HFFc6 (cell line): ENCODE data around the gene ARFGAP3. TPM values are rescaled to one million over a fixed set of nuclear protein-coding genes. Genes with fewer than 3 reads are reported as not detected.

Source experiments
- DNase-seq: peaks from one replicate; pipeline ENCODE4 v3.0.0-alpha.2; 2018
- H3K27ac Mint-ChIP-seq: 2 replicates; pipeline ENCODE4 v1.8.0; 2020; ENCODE audit warnings: mild to moderate bottlenecking, mixed read lengths
- H3K27me3 Mint-ChIP-seq: 2 replicates; pipeline ENCODE4 v1.8.0; 2021; ENCODE audit warnings: mild to moderate bottlenecking, moderate library complexity, mixed read lengths; ENCODE audit not compliant: insufficient read depth
- H3K36me3 Mint-ChIP-seq: 2 replicates; pipeline ENCODE4 v1.8.0; 2021; ENCODE audit warnings: low read depth, mixed read lengths
- H3K4me1 Mint-ChIP-seq: 2 replicates; pipeline ENCODE4 v1.8.0; 2020; ENCODE audit warnings: low read depth, mixed read lengths
- H3K4me3 Mint-ChIP-seq: 2 replicates; pipeline ENCODE4 v1.8.0; 2020; ENCODE audit warnings: mild to moderate bottlenecking, moderate library complexity, mixed read lengths
- H3K9me3 Mint-ChIP-seq: 2 replicates; pipeline ENCODE4 v1.8.0; 2020; ENCODE audit warnings: mild to moderate bottlenecking, mixed read lengths
- total RNA-seq, 6 experiments: library from RNA; stranded (reverse); fragmentation: NEBNext Ultra II Directional; extraction: Animal tissue kit (Norgen Biotek cat#: 25700); gene quantifications; 2 replicates in 1 of 6; 3 replicates in 5 of 6; pipeline ENCODE4 v1.2.3, GENCODE V29; 2021
- TF ChIP-seq, protein P1 (sequence below): fragments of 200-600 bp; sonication (generic); IDR thresholded peaks from 2 replicates; pipeline ENCODE4 v1.5.0; 2021; ENCODE audit warnings: antibody characterized with exemption, mild to moderate bottlenecking

Gene ARFGAP3
- total RNA-seq, 6 experiments from 2014 or later, result 62.6 to 77.7 (median 66.8) TPM

DNA sequence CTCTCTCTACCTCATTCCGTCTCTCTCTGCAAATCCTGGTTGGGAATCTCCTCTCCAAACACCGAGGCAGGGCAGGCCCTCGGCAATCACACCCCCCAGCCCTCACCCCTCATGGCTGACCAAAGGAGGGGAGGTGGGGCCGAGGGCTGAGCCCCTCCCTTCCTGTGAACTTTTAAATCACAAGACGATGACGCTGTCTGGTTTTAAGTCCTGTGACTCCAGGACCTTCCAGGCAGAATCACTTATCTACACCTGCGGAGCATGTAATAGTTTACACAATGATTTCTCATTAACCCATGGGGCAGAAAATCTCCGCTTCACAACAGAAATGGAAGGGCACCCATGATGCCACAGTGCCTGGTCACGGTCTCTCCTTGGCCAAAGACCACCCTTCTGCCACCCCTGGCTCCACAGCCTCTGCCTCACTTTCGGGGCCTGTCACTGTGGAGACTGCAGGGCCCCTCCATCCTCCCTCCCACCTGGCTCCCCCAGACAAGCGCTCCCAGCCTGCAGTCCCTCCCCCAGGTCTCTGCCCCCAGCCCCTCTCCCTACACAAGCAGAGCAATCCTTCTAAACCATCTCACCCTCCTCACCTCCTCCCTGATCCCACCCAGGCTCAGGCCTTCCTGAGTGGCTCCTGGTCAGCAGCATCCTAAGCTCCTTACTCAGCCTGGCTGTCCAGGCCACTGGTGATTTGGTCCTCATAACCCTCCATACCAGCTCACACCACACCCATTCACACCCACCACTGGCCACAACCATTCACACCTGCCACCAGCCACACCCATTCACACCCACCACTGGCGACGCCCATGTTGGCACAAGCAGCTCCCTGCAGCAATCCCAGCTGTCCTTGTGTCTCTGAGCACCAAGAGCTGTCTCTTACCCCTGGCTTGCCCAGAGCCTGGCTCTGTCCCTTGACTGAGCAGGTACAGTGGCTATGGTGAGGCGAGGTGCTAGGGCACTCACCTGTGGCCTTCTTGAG lies 30.7 kb upstream of the ARFGAP3 start:
- Mint-ChIP-seq H3K4me1 (peaks cover 16% of the 10 kb centered on the region), H3K4me3 (no peak overlapping the region), H3K36me3 (peaks cover 6% of the 10 kb centered on the region), H3K27ac (0 out of 2 replicates have a peak overlapping the region, but pooled peaks have one; percentile 2), H3K9me3 (no peaks in the 10 kb centered on the region), H3K27me3 (peaks cover 2% of the 10 kb centered on the region)
- TF ChIP-seq, protein P1, sequence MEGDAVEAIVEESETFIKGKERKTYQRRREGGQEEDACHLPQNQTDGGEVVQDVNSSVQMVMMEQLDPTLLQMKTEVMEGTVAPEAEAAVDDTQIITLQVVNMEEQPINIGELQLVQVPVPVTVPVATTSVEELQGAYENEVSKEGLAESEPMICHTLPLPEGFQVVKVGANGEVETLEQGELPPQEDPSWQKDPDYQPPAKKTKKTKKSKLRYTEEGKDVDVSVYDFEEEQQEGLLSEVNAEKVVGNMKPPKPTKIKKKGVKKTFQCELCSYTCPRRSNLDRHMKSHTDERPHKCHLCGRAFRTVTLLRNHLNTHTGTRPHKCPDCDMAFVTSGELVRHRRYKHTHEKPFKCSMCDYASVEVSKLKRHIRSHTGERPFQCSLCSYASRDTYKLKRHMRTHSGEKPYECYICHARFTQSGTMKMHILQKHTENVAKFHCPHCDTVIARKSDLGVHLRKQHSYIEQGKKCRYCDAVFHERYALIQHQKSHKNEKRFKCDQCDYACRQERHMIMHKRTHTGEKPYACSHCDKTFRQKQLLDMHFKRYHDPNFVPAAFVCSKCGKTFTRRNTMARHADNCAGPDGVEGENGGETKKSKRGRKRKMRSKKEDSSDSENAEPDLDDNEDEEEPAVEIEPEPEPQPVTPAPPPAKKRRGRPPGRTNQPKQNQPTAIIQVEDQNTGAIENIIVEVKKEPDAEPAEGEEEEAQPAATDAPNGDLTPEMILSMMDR, result no peak
- no peak for DNase-seq

DNA sequence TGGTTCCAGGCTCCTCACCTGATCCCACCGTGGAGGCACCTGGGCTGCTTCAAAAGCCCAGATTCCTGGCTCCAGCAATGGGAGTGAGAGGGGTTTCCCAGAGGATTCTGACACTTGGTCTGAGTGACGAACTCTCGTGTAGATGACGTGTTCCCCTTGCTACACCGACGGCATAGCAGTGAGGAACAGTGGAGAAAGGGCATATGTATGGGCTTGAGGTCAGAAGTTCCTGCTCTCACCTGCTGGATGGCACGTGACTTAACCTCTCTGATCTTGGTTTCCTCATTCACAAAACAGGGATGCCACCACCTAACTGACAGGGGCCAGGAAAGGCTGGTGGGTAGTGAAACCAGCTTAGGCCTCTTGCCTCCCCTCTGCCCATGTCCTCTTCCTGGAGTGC lies 30.0 kb upstream of the ARFGAP3 start:
- Mint-ChIP-seq H3K9me3 (no peaks in the 10 kb centered on the region), H3K36me3 (peaks cover 6% of the 10 kb centered on the region), H3K4me1 (peaks cover 16% of the 10 kb centered on the region), H3K27ac (no peak overlapping the region), H3K27me3 (peaks cover 2% of the 10 kb centered on the region), H3K4me3 (no peak overlapping the region)
- TF ChIP-seq, protein P1, result no peak
- no peak for DNase-seq

DNA sequence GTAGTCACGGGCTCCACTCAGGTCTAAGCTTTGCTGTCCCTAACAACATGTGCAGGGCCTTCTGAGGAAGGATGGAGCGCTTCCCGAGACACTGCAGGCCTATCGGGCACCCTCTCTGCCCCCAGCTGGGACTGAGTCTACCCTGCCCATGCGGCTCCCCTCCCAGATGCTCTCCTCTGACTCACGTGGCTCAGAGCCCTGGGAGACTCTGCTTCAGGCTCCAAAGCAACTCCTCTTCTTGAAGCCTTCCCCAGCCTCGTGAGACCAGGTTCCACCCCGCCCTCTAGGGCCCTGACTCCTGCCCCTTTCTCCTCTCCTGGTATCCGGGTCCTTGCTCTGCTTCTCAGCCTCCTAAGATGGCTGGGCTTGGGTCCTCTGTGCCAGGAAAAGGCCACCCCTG lies 28.4 kb upstream of the ARFGAP3 start:
- TF ChIP-seq, protein P1, result no peak
- H3K4me1 Mint-ChIP-seq, result peaks cover 16% of the 10 kb centered on the region
- H3K27ac Mint-ChIP-seq, result peak overlapping the region; percentile 70
- H3K9me3 Mint-ChIP-seq, result no peaks in the 10 kb centered on the region
- peaks cover 6% of the 10 kb centered on the region for H3K36me3 Mint-ChIP-seq
- peaks cover 2% of the 10 kb centered on the region for H3K27me3 Mint-ChIP-seq
- peak; percentile 9 for DNase-seq
- no peak overlapping the region for H3K4me3 Mint-ChIP-seq

DNA sequence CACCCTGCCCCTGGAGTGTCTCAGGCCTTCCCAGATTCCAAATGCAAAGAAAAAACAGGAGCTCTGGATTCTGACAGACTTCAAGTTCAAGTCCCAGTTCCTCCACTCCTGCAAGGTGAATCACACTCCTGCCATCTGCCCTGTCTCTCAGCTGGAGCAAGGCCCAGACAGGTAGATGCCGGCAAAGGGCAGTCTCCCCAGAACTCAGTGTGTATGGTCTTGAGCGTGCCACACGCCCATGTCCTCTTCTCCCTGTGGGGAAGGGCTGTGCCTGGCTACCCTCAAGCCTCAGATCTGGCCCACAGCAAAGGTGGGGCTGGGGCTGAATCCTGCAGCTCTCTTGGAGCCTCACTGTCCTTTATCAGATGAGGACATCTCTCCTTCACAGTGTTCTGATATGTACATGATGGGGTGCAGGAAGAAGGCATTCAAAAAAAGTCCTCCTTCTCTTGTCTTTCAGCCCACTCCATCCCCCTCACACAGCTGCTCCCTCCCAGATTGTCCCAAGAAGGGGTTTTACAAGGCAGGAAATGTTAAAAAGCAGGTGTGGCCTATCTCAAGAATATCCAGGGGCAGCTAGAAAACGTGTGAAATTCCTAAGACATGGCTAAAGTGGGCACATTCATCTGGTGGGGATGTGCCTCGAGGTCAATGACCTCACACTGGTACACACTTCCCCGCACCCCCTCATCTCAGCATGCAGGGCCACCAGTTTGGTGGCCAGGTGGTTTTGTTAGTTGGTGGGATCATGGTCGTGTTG lies 27.7 kb upstream of the ARFGAP3 start:
- Mint-ChIP-seq H3K36me3 (peaks cover 9% of the 10 kb centered on the region), H3K4me3 (no peak overlapping the region), H3K9me3 (no peaks in the 10 kb centered on the region), H3K4me1 (peaks cover 16% of the 10 kb centered on the region), H3K27me3 (peaks cover 2% of the 10 kb centered on the region), H3K27ac (peak overlapping the region; percentile 70)
- TF ChIP-seq, protein P1, result no peak
- DNase-seq, result no peak

DNA sequence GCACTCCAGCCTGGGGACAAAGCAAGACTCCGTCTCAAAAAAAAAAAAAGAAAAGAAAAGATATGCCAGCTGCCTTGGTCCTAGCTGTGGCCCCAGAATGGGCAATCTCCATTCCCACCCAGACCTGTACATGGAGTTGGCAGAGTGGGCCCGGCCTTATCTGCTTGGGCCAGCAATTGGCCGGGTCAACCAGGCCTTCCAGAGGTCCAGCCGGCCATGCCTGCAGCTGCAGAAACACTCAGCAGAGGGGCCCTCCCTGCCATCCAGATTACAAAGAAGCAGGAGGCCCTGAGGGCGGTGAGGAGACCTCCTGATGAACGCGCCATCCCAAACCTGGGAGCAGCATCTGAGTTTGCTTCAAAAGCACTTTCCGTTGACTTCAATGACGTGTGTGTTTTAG lies 26.9 kb upstream of the ARFGAP3 start:
- DNase-seq, result no peak
- Mint-ChIP-seq H3K27ac (no peak overlapping the region), H3K9me3 (no peaks in the 10 kb centered on the region), H3K4me3 (no peak overlapping the region), H3K4me1 (peaks cover 16% of the 10 kb centered on the region), H3K36me3 (peaks cover 5% of the 10 kb centered on the region), H3K27me3 (no peaks in the 10 kb centered on the region; the same call in none of the 2 replicates)
- TF ChIP-seq, protein P1, result no peak
